WTC11 (cell line): Measurements from ENCODE around the gene FGFR4.

Experiments
- FOXP1 ChIP-seq: sonication (generic); formaldehyde crosslinking; IDR thresholded peaks from 2 replicates; pipeline ENCODE4 v1.8.0; 2022; ENCODE audit warnings: missing genetic modification reagents, mild to moderate bottlenecking, moderate library complexity, borderline replicate concordance
- GRHL2 ChIP-seq: fragments of 250-450 bp; sonication (Bioruptor Pico); IDR thresholded peaks from 2 replicates; pipeline ENCODE4 v1.8.0; 2022; ENCODE audit warnings: mild to moderate bottlenecking, moderate library complexity; ENCODE audit not compliant: insufficient replicate concordance, severe bottlenecking
- NFE2L1 ChIP-seq: sonication (generic); formaldehyde crosslinking; IDR thresholded peaks from 2 replicates; pipeline ENCODE4 v1.8.1; 2023; ENCODE audit warnings: missing genetic modification reagents
- NFYB ChIP-seq: sonication (generic); formaldehyde crosslinking; conservative IDR thresholded peaks from 2 replicates; pipeline ENCODE4 v1.8.0; 2022; ENCODE audit warnings: low read depth, missing genetic modification reagents
- RELA ChIP-seq: sonication (generic); formaldehyde crosslinking; IDR thresholded peaks from 2 replicates; pipeline ENCODE4 v1.8.1; 2022; ENCODE audit warnings: missing genetic modification reagents, mild to moderate bottlenecking, borderline replicate concordance
- TCF7 ChIP-seq: sonication (generic); formaldehyde crosslinking; IDR thresholded peaks from 2 replicates; pipeline ENCODE4 v1.8.0; 2022; ENCODE audit warnings: mild to moderate bottlenecking, low read depth, missing genetic modification reagents, moderate library complexity
- ZNF416 ChIP-seq: fragments of 250-450 bp; sonication (Bioruptor Pico); IDR thresholded peaks from 2 replicates; pipeline ENCODE4 v1.9.0; 2021; ENCODE audit warnings: mild to moderate bottlenecking, inconsistent platforms
- TF ChIP-seq, protein P1 (sequence below): fragments of 200-600 bp; IDR thresholded peaks from 2 replicates; pipeline ENCODE4 v1.8.0; 2022; ENCODE audit warnings: antibody characterized with exemption
- TF ChIP-seq, protein P2 (sequence below): sonication (generic); formaldehyde crosslinking; IDR thresholded peaks from 2 replicates; pipeline ENCODE4 v1.8.1; 2023; ENCODE audit warnings: mild to moderate bottlenecking, missing genetic modification reagents, moderate library complexity
- TF ChIP-seq, protein P3 (sequence below): sonication (generic); formaldehyde crosslinking; IDR thresholded peaks from 2 replicates; pipeline ENCODE4 v1.8.1; 2022; ENCODE audit warnings: mild to moderate bottlenecking, missing genetic modification reagents, moderate library complexity, borderline replicate concordance

DNA sequence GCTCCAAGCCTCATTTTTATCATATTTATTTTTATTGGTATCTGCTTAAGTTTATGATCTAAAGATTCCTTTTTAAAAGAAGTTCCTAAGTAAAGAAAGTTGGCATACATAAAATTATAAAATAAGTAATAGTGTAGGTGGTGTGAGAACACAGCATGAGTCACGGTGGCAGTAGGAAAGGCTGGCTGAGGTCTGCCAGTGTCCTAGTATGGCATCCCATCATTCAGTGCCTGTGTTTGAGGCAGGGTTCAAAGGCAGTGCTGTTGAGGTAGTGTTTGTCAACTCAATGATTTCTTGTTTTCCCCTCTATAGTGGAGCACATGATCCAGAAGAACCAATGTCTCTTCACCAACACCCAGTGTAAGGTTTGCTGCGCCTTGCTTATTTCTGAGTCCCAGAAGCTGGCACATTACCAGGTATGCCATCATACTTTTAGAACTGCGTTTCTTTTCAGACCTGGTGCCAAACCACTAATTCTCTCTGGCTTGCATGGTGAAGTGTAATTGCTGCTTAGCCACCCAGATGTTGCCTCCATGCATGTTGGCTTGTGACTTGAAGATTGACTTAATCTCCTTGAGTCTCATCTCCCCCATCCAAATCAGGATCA lies 45.8 kb upstream of the FGFR4 start:
- TF ChIP-seq GRHL2 (no peak), RELA (CRISPR knock-in tag) (no peak), TCF7 (CRISPR knock-in tag) (no peak), ZNF416 (CRISPR knock-in tag) (no peak), NFE2L1 (no peak), FOXP1 (CRISPR knock-in tag) (no peak), NFYB (CRISPR knock-in tag) (no peak)
- TF ChIP-seq, protein P1, sequence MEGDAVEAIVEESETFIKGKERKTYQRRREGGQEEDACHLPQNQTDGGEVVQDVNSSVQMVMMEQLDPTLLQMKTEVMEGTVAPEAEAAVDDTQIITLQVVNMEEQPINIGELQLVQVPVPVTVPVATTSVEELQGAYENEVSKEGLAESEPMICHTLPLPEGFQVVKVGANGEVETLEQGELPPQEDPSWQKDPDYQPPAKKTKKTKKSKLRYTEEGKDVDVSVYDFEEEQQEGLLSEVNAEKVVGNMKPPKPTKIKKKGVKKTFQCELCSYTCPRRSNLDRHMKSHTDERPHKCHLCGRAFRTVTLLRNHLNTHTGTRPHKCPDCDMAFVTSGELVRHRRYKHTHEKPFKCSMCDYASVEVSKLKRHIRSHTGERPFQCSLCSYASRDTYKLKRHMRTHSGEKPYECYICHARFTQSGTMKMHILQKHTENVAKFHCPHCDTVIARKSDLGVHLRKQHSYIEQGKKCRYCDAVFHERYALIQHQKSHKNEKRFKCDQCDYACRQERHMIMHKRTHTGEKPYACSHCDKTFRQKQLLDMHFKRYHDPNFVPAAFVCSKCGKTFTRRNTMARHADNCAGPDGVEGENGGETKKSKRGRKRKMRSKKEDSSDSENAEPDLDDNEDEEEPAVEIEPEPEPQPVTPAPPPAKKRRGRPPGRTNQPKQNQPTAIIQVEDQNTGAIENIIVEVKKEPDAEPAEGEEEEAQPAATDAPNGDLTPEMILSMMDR, result no peak
- TF ChIP-seq, protein P2, sequence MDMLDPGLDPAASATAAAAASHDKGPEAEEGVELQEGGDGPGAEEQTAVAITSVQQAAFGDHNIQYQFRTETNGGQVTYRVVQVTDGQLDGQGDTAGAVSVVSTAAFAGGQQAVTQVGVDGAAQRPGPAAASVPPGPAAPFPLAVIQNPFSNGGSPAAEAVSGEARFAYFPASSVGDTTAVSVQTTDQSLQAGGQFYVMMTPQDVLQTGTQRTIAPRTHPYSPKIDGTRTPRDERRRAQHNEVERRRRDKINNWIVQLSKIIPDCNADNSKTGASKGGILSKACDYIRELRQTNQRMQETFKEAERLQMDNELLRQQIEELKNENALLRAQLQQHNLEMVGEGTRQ (CRISPR knock-in tag), result no peak
- TF ChIP-seq, protein P3, sequence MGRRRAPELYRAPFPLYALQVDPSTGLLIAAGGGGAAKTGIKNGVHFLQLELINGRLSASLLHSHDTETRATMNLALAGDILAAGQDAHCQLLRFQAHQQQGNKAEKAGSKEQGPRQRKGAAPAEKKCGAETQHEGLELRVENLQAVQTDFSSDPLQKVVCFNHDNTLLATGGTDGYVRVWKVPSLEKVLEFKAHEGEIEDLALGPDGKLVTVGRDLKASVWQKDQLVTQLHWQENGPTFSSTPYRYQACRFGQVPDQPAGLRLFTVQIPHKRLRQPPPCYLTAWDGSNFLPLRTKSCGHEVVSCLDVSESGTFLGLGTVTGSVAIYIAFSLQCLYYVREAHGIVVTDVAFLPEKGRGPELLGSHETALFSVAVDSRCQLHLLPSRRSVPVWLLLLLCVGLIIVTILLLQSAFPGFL (CRISPR knock-in tag), result no peak
